HepG2 (cell line): ENCODE data around the gene WDR45B. TPM values are rescaled to one million over a fixed set of nuclear protein-coding genes. Genes with fewer than 3 reads are reported as not detected.
A peak's percentile ranks its signal among the peaks of the same experiment; 100 is the strongest.

ENCODE experiments used
- ATAC-seq: fragments of 200-7000 bp; cut with Tn5 transposase; 3 replicates; pipeline ENCODE4 v1.9.1; 2020; ENCODE audit warnings: mild to moderate bottlenecking, moderate library complexity
- BruUV-seq: library from RNA; stranded (reverse); fragments of 400-500 nt; replicated peaks from 2 replicates; lab custom pipeline; 2021; lab: Mats Ljungman, UMichigan
- CTCF ChIA-PET: fragments of 300-600 bp; formaldehyde crosslinking; extraction: SDS; loops from one replicate; lab custom pipeline; 2021; ENCODE audit warnings: low total read pairs, inconsistent platforms, low intra/inter-chr PET ratio; lab: Yijun Ruan, JAX
- POLR2A ChIA-PET: fragments of 350-600 bp; sonication (Branson Sonifier 250); formaldehyde crosslinking; loops from one replicate; lab custom pipeline; 2020; ENCODE audit warnings: antibody characterized with exemption, inconsistent platforms; lab: Yijun Ruan, JAX
- DNase-seq: peaks from one replicate; pipeline ENCODE4 v3.0.0-alpha.2; 2015; ENCODE audit warnings: low spot score
- FAIRE-seq: peaks from 3 replicates; lab custom pipeline; 2011; peaks lifted over from hg19 to GRCh38; lab: Jason Lieb, UNC
- H2AFZ ChIP-seq: one replicate; pipeline ENCODE4 v1.6.1; 2011; ENCODE audit warnings: low read length, inconsistent platforms
- H3K27ac ChIP-seq: fragments of 300-600 bp; 3 replicates; pipeline ENCODE4 v1.8.0; 2011; ENCODE audit warnings: mixed run types, mild to moderate bottlenecking, mixed read lengths, low read length, inconsistent platforms; ENCODE audit not compliant: insufficient read depth; ENCODE audit errors: extremely low read length
- H3K27me3 ChIP-seq, 2 experiments: fragments of 200-600 bp in 1 of 2; 2 replicates in 1 of 2; 3 replicates in 1 of 2; pipeline versions ENCODE4 v1.6.0 to v1.8.0; 2011; ENCODE audit warnings: low read length in 2 of 2, mild to moderate bottlenecking in 2 of 2, moderate library complexity in 2 of 2, inconsistent platforms in 1 of 2; ENCODE audit not compliant: insufficient read depth in 2 of 2, control insufficient read depth in 1 of 2
- H3K36me3 ChIP-seq, 2 experiments: fragments of 200-600 bp in 1 of 2; replicated peaks in 1 of 2; 2 replicates in 1 of 2; 3 replicates in 1 of 2; pipeline versions ENCODE4 v1.5.1 to v1.8.0; 2011; ENCODE audit warnings: low read length in 2 of 2, inconsistent platforms in 1 of 2; ENCODE audit not compliant: insufficient read depth in 2 of 2, control insufficient read depth in 1 of 2
- H3K4me1 ChIP-seq: 2 replicates; pipeline ENCODE4 v1.5.1; 2012; ENCODE audit warnings: low read length, inconsistent platforms; ENCODE audit not compliant: insufficient read depth
- H3K4me2 ChIP-seq: 2 replicates; pipeline ENCODE4 v1.6.0; 2011; ENCODE audit warnings: low read depth, low read length, inconsistent platforms
- H3K4me3 ChIP-seq, 3 experiments: fragments of 200-600 bp in 1 of 3; sonication (generic), shearing (Covaris generic) in 1 of 3; replicated peaks in 1 of 3; 2 replicates each; pipeline ENCODE4 v1.5.1; 2011 to 2016; ENCODE audit warnings: low read length in 3 of 3, inconsistent platforms in 2 of 3, low read depth in 2 of 3, mild to moderate bottlenecking in 2 of 3, control low read depth in 1 of 3, mixed read lengths in 1 of 3; ENCODE audit not compliant: insufficient read depth in 1 of 3
- H3K79me2 ChIP-seq: one replicate; pipeline ENCODE4 v1.6.1; 2011; ENCODE audit warnings: low read length, inconsistent platforms; ENCODE audit not compliant: insufficient read depth
- H3K9ac ChIP-seq: 2 replicates; pipeline ENCODE4 v1.6.0; 2011; ENCODE audit warnings: mild to moderate bottlenecking, low read depth, low read length, inconsistent platforms; ENCODE audit not compliant: insufficient read depth
- H3K9me3 ChIP-seq: 2 replicates; pipeline ENCODE4 v1.5.1; 2012; ENCODE audit warnings: mild to moderate bottlenecking, low read length
- H4K20me1 ChIP-seq: 2 replicates; pipeline ENCODE4 v1.6.0; 2011; ENCODE audit warnings: inconsistent platforms, mild to moderate bottlenecking, low read length, moderate library complexity; ENCODE audit not compliant: insufficient read depth
- AGO2 ChIP-seq: fragments of 200-400 bp; formaldehyde crosslinking; optimal IDR thresholded peaks from 2 replicates; pipeline ENCODE3; 2017; ENCODE audit warnings: mild to moderate bottlenecking, low read depth, low read length, moderate library complexity
- ATAD3A ChIP-seq: sonication (generic); formaldehyde crosslinking; IDR thresholded peaks from 2 replicates; pipeline ENCODE4 v1.4.0; 2020; ENCODE audit warnings: missing genetic modification reagents
- CHCHD3 ChIP-seq: sonication (generic); formaldehyde crosslinking; IDR thresholded peaks from 2 replicates; pipeline ENCODE4 v1.8.0; 2022; ENCODE audit warnings: mild to moderate bottlenecking, missing genetic modification reagents, moderate library complexity
- E2F1 ChIP-seq: sonication (generic); formaldehyde crosslinking; IDR thresholded peaks from 2 replicates; pipeline ENCODE4 v1.5.0; 2020; ENCODE audit warnings: missing genetic modification reagents
- HNRNPK ChIP-seq: fragments of 200-400 bp; formaldehyde crosslinking; IDR thresholded peaks from 2 replicates; pipeline ENCODE4 v1.6.1; 2018; ENCODE audit warnings: low read length, low read depth, moderate library complexity, mild to moderate bottlenecking; ENCODE audit not compliant: poor library complexity, severe bottlenecking
- HOXD1 ChIP-seq: sonication (generic); formaldehyde crosslinking; IDR thresholded peaks from 2 replicates; pipeline ENCODE4 v1.5.0; 2020; ENCODE audit warnings: missing genetic modification reagents
- NFYB ChIP-seq: sonication (generic); formaldehyde crosslinking; IDR thresholded peaks from 2 replicates; pipeline ENCODE4 v1.4.0; 2020; ENCODE audit warnings: missing genetic modification reagents
- RBM39 ChIP-seq: fragments of 200-400 bp; formaldehyde crosslinking; IDR thresholded peaks from one replicate; pipeline ENCODE4 v1.6.1; 2018; ENCODE audit warnings: antibody characterized with exemption, mild to moderate bottlenecking, low read depth, low read length; ENCODE audit not compliant: poor library complexity, severe bottlenecking
- SOX6 ChIP-seq, 2 experiments: fragments of 450-650 bp in 1 of 2; sonication (generic) in 1 of 2; formaldehyde crosslinking in 1 of 2; IDR thresholded peaks; 2 replicates each; pipeline versions ENCODE4 v1.4.0 to v1.6.1; 2017 to 2020; ENCODE audit warnings: antibody characterized with exemption in 1 of 2, mild to moderate bottlenecking in 1 of 2, missing genetic modification reagents in 1 of 2
- ZBTB33 ChIP-seq: sonication (generic); formaldehyde crosslinking; IDR thresholded peaks from 2 replicates; pipeline ENCODE4 v1.4.0; 2020; ENCODE audit warnings: missing genetic modification reagents
- ZBTB39 ChIP-seq: sonication (generic); formaldehyde crosslinking; IDR thresholded peaks from 2 replicates; pipeline ENCODE4 v1.5.0; 2020; ENCODE audit warnings: missing genetic modification reagents
- ZNF34 ChIP-seq: sonication (generic); formaldehyde crosslinking; IDR thresholded peaks from 2 replicates; pipeline ENCODE4 v1.4.0; 2020; ENCODE audit warnings: mild to moderate bottlenecking, missing genetic modification reagents, borderline replicate concordance
- ZNF512 ChIP-seq: sonication (generic); formaldehyde crosslinking; IDR thresholded peaks from 2 replicates; pipeline ENCODE4 v1.4.0; 2020; ENCODE audit warnings: mild to moderate bottlenecking, missing genetic modification reagents
- ZNF607 ChIP-seq: sonication (generic); formaldehyde crosslinking; IDR thresholded peaks from 2 replicates; pipeline ENCODE4 v1.5.1; 2020; ENCODE audit warnings: missing genetic modification reagents, mild to moderate bottlenecking, borderline replicate concordance
- WGBS: methylation state at CpG from one replicate; pipeline ENCODE4 v1.1.6; 2017; ENCODE audit warnings: low lambda C conversion rate; 5-methylcytosine and 5-hydroxymethylcytosine counted together
- in situ Hi-C: cut with HindIII; loops from 2 replicates; pipeline ENCODE4 v1.10.0; 2017; ENCODE audit warnings: low pct_unique_long_range_greater_than_20kb; ENCODE audit not compliant: extremely low pct_ligation_motif_present
- intact Hi-C: fragments of 100-400 bp; cut with micrococcal nuclease; formaldehyde crosslinking; loops from one replicate; pipeline ENCODE4 v1.10.0; 2022; ENCODE audit not compliant: unreplicated experiment
- polyA plus RNA-seq, 8 experiments: library from polyadenylated mRNA; depleted of rRNA in 3 of 8; stranded (reverse) in 7 of 8; unstranded in 1 of 8; fragments of >200 nt; fragmentation: Illumina TruSeq in 4 of 8; extraction: Trizol in 4 of 8; gene quantifications; 2 replicates each; pipeline versions ENCODE4 v1.2.1 to v1.2.3, GENCODE V29; 2011 to 2016; ENCODE audit warnings: low read depth in 4 of 8, missing spikeins in 1 of 8, mixed read lengths in 1 of 8; ENCODE audit not compliant: insufficient read depth in 1 of 8
- total RNA-seq, 5 experiments: library from RNA; depleted of rRNA; stranded (reverse); fragments of >200 nt; fragmentation: Illumina TruSeq; extraction: Trizol; gene quantifications; 2 replicates each; pipeline ENCODE4 v1.2.3, GENCODE V29; 2016; ENCODE audit warnings: low read depth in 1 of 5

The WDR45B gene
- total and polyA plus RNA-seq, 2 of the 13 experiments (the other 11 are each of a cell fraction or from before 2014, with no cell fraction given): 86.2 to 155 TPM

GRCh38 chr17:82587234-82588086 is 60.8 kb downstream of the WDR45B start:
- Histone ChIP-seq H3K9me3 (no peaks in the 10 kb centered on the region), H4K20me1 (peaks cover 5% of the 10 kb centered on the region; the same call in 1 of the 2 replicates), H3K79me2 (no peaks in the 10 kb centered on the region), H3K36me3 (peaks cover 30 to 62% of the 10 kb centered on the region in 2 experiments), H3K4me2 (no peak overlapping the region), H2AFZ (no peak overlapping the region), H3K9ac (no peak overlapping the region), H3K27ac (no peak overlapping the region), H3K4me3 (no peak overlapping the region), H3K4me1 (peaks cover 11% of the 10 kb centered on the region), H3K27me3 (no peaks in the 10 kb centered on the region)
- ATAC-seq (no peak), FAIRE-seq (no peak), DNase-seq (no peak)
- ChIA-PET CTCF (no interaction called here), POLR2A (no interaction called here)
- in situ Hi-C loops: no loop called here
- intact Hi-C loops: no loop called here
- 97% methylated on average over 42 of the region's 47 CpGs for WGBS
- no TSS peak for BruUV-seq
- TF ChIP-seq CHCHD3 (CRISPR knock-in tag): no peak
- peak; percentile 4 for TF ChIP-seq RBM39
- no peak for TF ChIP-seq SOX6 (IDR thresholded peaks at IDR 0.05)
- TF ChIP-seq SOX6 (CRISPR knock-in tag; IDR thresholded peaks at IDR 0.05): no peak
- TF ChIP-seq ZNF512 (CRISPR knock-in tag): no peak
- TF ChIP-seq E2F1 (CRISPR knock-in tag): no peak
- peak; percentile 85 for TF ChIP-seq AGO2
- no peak for TF ChIP-seq HNRNPK
- TF ChIP-seq HOXD1 (CRISPR knock-in tag): no peak
- no peak for TF ChIP-seq ATAD3A (CRISPR knock-in tag)
- TF ChIP-seq ZBTB33: peak; percentile 79
- no peak for TF ChIP-seq ZNF607 (CRISPR knock-in tag)
- no peak for TF ChIP-seq ZNF34 (CRISPR knock-in tag)
- no peak for TF ChIP-seq NFYB (CRISPR knock-in tag)
- no peak for TF ChIP-seq ZBTB39 (CRISPR knock-in tag)
